Chondrocyte (in vitro differentiated cells): ENCODE measurements around the gene ELMO1. TPM values are rescaled to one million over a fixed set of nuclear protein-coding genes. Genes with fewer than 3 reads are reported as not detected.

Experiments
- DNase-seq: peaks from one replicate; pipeline ENCODE4 v3.0.0; 2021; ENCODE audit warnings: mixed read lengths, low spot score
- H3K27ac Mint-ChIP-seq: one replicate; pipeline ENCODE4 v1.8.0; 2021; ENCODE audit warnings: mild to moderate bottlenecking, moderate library complexity, mixed read lengths; ENCODE audit not compliant: unreplicated experiment
- H3K27me3 Mint-ChIP-seq: 2 replicates; pipeline ENCODE4 v1.8.0; 2021; ENCODE audit warnings: low read depth, mixed read lengths
- H3K36me3 Mint-ChIP-seq: 2 replicates; pipeline ENCODE4 v1.8.0; 2021; ENCODE audit warnings: low read depth, mixed read lengths
- H3K4me1 Mint-ChIP-seq: 2 replicates; pipeline ENCODE4 v1.8.0; 2021; ENCODE audit warnings: low read depth, mild to moderate bottlenecking, mixed read lengths
- H3K4me3 Mint-ChIP-seq: one replicate; pipeline ENCODE4 v1.8.0; 2021; ENCODE audit warnings: mild to moderate bottlenecking, moderate library complexity, mixed read lengths; ENCODE audit not compliant: unreplicated experiment
- H3K9me3 Mint-ChIP-seq: 2 replicates; pipeline ENCODE4 v1.8.0; 2021; ENCODE audit warnings: low read depth, mixed read lengths
- CTCF ChIP-seq: fragments of 200-600 bp; sonication (generic); IDR thresholded peaks from 2 replicates; pipeline ENCODE4 v1.5.0; 2021; ENCODE audit warnings: antibody characterized with exemption, mild to moderate bottlenecking, moderate library complexity
- total RNA-seq: library from RNA; stranded (reverse); gene quantifications from 3 replicates; pipeline ENCODE4 v1.2.1, GENCODE V29; 2021

ELMO1 gene
- total RNA-seq, 1 donor from 2014 or later, result 0.42 TPM

- no peak for TF ChIP-seq CTCF
- DNase-seq, result no peak
- H3K36me3 Mint-ChIP-seq, result no peaks in the 10 kb centered on the region
- no peaks in the 10 kb centered on the region for H3K4me1 Mint-ChIP-seq
- H3K27ac Mint-ChIP-seq, result no peak overlapping the region
- no peaks in the 10 kb centered on the region for H3K9me3 Mint-ChIP-seq
- no peaks in the 10 kb centered on the region for H3K27me3 Mint-ChIP-seq
- no peak overlapping the region for H3K4me3 Mint-ChIP-seq
These were observed 50.3 kb downstream of the ELMO1 start for GRCh38 chr7:37398403-37398802.

GRCh38 chr7:37395618-37396259 is 52.9 kb downstream of the ELMO1 start:
- no peak overlapping the region for H3K4me3 Mint-ChIP-seq
- TF ChIP-seq CTCF, result no peak
- no peak for DNase-seq
- no peaks in the 10 kb centered on the region for H3K27me3 Mint-ChIP-seq
- H3K27ac Mint-ChIP-seq, result no peak overlapping the region
- H3K4me1 Mint-ChIP-seq, result no peaks in the 10 kb centered on the region
- no peaks in the 10 kb centered on the region for H3K36me3 Mint-ChIP-seq
- H3K9me3 Mint-ChIP-seq, result no peaks in the 10 kb centered on the region

DNA sequence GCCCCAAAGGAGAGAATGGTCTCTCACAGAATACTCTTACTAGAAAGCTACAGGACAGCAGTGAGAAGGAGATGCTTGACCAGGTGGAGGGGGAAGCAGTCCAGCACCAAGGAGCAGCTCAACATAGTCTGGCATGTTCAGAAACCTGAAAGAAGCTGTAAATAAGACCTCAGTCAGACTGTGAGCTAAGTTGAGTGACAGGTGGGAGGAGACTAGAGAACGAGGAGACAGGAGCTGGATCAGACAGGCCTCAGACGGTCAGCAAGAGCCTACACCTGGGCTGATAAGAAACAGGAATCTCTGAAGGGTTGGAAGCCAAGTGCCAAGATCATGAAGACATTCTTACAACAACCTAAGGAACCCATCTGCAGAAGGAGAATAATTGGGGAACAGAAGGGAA is 54.5 kb downstream of the ELMO1 start:
- no peak for DNase-seq
- Mint-ChIP-seq H3K4me1 (no peaks in the 10 kb centered on the region), H3K36me3 (no peaks in the 10 kb centered on the region), H3K4me3 (no peak overlapping the region), H3K27ac (no peak overlapping the region), H3K9me3 (no peaks in the 10 kb centered on the region), H3K27me3 (no peaks in the 10 kb centered on the region)
- TF ChIP-seq CTCF, result no peak

GRCh38 chr7:37393476-37393875 is 55.2 kb downstream of the ELMO1 start:
- no peak overlapping the region for H3K27ac Mint-ChIP-seq
- H3K27me3 Mint-ChIP-seq, result no peaks in the 10 kb centered on the region
- no peaks in the 10 kb centered on the region for H3K4me1 Mint-ChIP-seq

DNA sequence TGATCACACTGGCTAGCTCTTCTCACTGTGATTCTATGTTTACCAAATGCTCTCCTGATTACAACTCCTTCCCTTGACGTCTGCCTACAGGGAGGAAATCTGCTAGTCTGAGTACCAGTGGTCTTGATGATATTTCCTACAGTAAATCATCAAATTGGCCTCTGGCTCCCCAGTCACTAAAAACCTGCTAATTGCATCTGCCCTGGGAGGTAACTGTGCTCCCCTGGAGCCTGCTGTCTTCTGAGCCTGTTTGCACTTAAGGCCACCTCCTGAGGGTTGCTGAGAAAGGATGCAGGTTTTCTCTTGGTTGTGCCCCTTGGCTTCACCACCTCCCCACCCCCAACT is 56.0 kb downstream of the ELMO1 start:
- Mint-ChIP-seq H3K27me3 (no peaks in the 10 kb centered on the region), H3K27ac (no peak overlapping the region)

More at GRCh38 chr7:37393476-37393875, 55.2 kb downstream of the ELMO1 start:
- Mint-ChIP-seq H3K4me3 (no peak overlapping the region), H3K9me3 (no peaks in the 10 kb centered on the region), H3K36me3 (no peaks in the 10 kb centered on the region)
- no peak for DNase-seq
- TF ChIP-seq CTCF, result no peak

More for the DNA sequence above, 56.0 kb downstream of the ELMO1 start:
- no peak for TF ChIP-seq CTCF
- H3K9me3 Mint-ChIP-seq, result no peaks in the 10 kb centered on the region
- no peaks in the 10 kb centered on the region for H3K4me1 Mint-ChIP-seq
- no peak for DNase-seq
- no peaks in the 10 kb centered on the region for H3K36me3 Mint-ChIP-seq
- H3K4me3 Mint-ChIP-seq, result no peak overlapping the region
